ENCODE data around the gene CFAP20. TPM values are rescaled to one million over a fixed set of nuclear protein-coding genes. Genes with fewer than 3 reads are reported as not detected.

Gene CFAP20
- total and polyA plus RNA-seq, 4 donors: 22.1 to 30.6 (median 24.6) TPM

DNA sequence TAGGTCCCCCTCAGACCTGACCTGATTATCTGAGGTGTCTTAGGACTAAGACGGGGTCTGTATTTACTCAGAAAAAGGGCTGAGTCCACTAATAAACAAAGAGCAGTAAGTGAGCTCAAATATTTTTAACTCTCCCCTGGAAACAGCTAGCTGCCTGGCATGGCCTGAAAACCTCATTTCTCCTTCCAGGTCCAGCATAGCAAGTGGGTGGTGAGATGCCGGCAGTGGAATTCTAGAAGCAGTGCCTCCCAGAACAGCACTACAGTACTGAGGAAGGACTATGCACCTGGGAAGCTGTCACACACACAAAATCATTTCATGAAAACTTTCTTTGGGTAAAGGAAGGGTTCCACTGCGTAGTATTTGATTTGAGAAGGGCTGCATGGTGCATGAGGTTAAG, 29.5 kb upstream of the CFAP20 start (continued):
- no peak for TF ChIP-seq CTCF (IDR thresholded peaks at IDR 0.05; ENCODE audit: low read depth, low read length, missing input control)
- TF ChIP-seq YY1 (IDR thresholded peaks at IDR 0.05): no peak

- H3K4me3 ChIP-seq (ENCODE audit: low read depth in 1 of 3, low read length in 3 of 3): no peak overlapping the region
- WGBS: 88% methylated on average over 29 of the region's 29 CpGs
- H3K36me3 ChIP-seq (ENCODE audit: control insufficient read depth in 4 of 4, insufficient read depth in 3 of 4, low read depth in 1 of 4, low read length in 3 of 4): peaks cover 1 to 25% (median 19%) of the 10 kb centered on the region in 4 donors
- H3K9ac ChIP-seq (ENCODE audit: low read depth in 1 of 2, low read length in 2 of 2): no peak overlapping the region
- H3K27ac ChIP-seq (ENCODE audit: low read depth in 1 of 2, low read length in 2 of 2): no peak overlapping the region
- DNase-seq (ENCODE audit: low spot score): no peak
- TF ChIP-seq FOXA1 (IDR thresholded peaks at IDR 0.05): no peak
- no peak for TF ChIP-seq HNF4A (conservative IDR thresholded peaks at IDR 0.05)
- no peak for TF ChIP-seq GABPA (IDR thresholded peaks at IDR 0.05 in 1 of 2, conservative IDR thresholded peaks at IDR 0.05 in 1 of 2)
- no peak for TF ChIP-seq YY1 (IDR thresholded peaks at IDR 0.05)
- no peak for TF ChIP-seq MAX (IDR thresholded peaks at IDR 0.05)
- H3K4me1 ChIP-seq (ENCODE audit: control insufficient read depth in 4 of 4, insufficient read depth in 4 of 4, low read length in 3 of 4): no peaks in the 10 kb centered on the region
- no peaks in the 10 kb centered on the region for H3K27me3 ChIP-seq (ENCODE audit: control insufficient read depth in 4 of 4, insufficient read depth in 4 of 4, low read length in 3 of 4)
- no peaks in the 10 kb centered on the region for H3K9me3 ChIP-seq (ENCODE audit: control insufficient read depth in 4 of 4, low read length in 3 of 4)
These were observed 28.9 kb upstream of the CFAP20 start for GRCh38 chr16:58157951-58158540.

DNA sequence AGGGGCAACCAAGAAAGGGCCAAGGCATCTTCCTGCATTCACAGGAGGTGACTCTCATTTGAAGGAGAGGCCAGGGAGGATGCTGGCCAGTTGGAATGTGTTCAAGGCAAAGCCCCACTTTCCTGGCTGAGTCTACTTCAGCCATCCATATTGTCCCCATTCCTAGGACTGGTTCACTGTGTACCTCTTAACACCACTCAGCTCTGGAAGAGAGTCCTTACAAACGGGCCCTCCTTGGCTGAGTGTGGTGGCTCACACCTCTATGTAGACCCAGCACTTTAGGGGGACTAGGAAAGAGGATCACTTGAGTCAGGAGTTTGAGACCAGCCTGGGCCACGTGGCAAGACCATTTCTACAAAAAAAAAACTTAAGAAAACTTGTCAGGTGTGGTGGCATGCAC, 28.1 kb upstream of the CFAP20 start:
- H3K4me3 ChIP-seq (ENCODE audit: low read depth in 1 of 3, low read length in 3 of 3): no peak overlapping the region
- WGBS: 89% methylated on average over 2 of the region's 2 CpGs
- DNase-seq (ENCODE audit: low spot score): no peak
- H3K27me3 ChIP-seq (ENCODE audit: control insufficient read depth in 4 of 4, insufficient read depth in 4 of 4, low read length in 3 of 4): no peaks in the 10 kb centered on the region
- H3K9me3 ChIP-seq (ENCODE audit: control insufficient read depth in 4 of 4, low read length in 3 of 4): no peaks in the 10 kb centered on the region
- H3K36me3 ChIP-seq (ENCODE audit: control insufficient read depth in 4 of 4, insufficient read depth in 3 of 4, low read depth in 1 of 4, low read length in 3 of 4): peaks cover 0 to 17% (median 13%) of the 10 kb centered on the region in 4 donors
- H3K27ac ChIP-seq (ENCODE audit: low read depth in 1 of 2, low read length in 2 of 2): no peak overlapping the region
- no peaks in the 10 kb centered on the region for H3K4me1 ChIP-seq (ENCODE audit: control insufficient read depth in 4 of 4, insufficient read depth in 4 of 4, low read length in 3 of 4)
- TF ChIP-seq SP1 (IDR thresholded peaks at IDR 0.05) (no peak), JUND (IDR thresholded peaks at IDR 0.05) (no peak), HNF4G (IDR thresholded peaks at IDR 0.05) (no peak), NR2F2 (IDR thresholded peaks at IDR 0.05) (no peak), FOXA1 (IDR thresholded peaks at IDR 0.05) (no peak), HNF4A (conservative IDR thresholded peaks at IDR 0.05) (no peak), EGR1 (IDR thresholded peaks at IDR 0.05; ENCODE audit: low read depth in 2 of 2) (no peak)
- no peak overlapping the region for H3K9ac ChIP-seq (ENCODE audit: low read depth in 1 of 2, low read length in 2 of 2)

DNA sequence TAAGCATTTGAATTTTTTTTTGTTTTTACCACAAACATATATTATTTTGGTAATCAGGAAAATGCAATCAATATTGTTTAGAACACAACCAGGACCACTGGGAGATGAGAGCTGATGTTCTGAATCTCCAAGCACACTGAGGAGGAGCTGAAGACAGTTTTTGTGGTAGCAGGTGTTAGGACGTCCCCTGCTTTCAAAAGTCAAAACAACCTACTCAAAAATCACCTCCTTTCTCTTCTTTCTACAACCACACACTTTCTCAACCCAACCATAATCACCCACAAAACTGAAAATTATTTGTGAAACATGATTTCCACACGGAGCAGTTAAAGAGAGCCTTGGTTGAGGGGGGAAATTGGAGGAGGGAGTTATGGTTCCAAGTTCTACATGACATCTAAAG, 26.7 kb upstream of the CFAP20 start:
- peaks cover 0 to 5% (median 2%) of the 10 kb centered on the region in 4 donors for H3K36me3 ChIP-seq (ENCODE audit: control insufficient read depth in 4 of 4, insufficient read depth in 3 of 4, low read depth in 1 of 4, low read length in 3 of 4)
- H3K4me1 ChIP-seq (ENCODE audit: control insufficient read depth in 4 of 4, insufficient read depth in 4 of 4, low read length in 3 of 4): no peaks in the 10 kb centered on the region
- TF ChIP-seq EGR1 (IDR thresholded peaks at IDR 0.05; ENCODE audit: low read depth in 2 of 2): no peak
- no peak for TF ChIP-seq NR2F2 (IDR thresholded peaks at IDR 0.05)
- TF ChIP-seq YY1 (IDR thresholded peaks at IDR 0.05): no peak
- no peak for TF ChIP-seq SP1 (IDR thresholded peaks at IDR 0.05)
- TF ChIP-seq FOXA1 (IDR thresholded peaks at IDR 0.05): no peak
- TF ChIP-seq TAF1 (conservative IDR thresholded peaks at IDR 0.05): no peak
- no peak for TF ChIP-seq HNF4G (IDR thresholded peaks at IDR 0.05)
- TF ChIP-seq FOXA2 (IDR thresholded peaks at IDR 0.05): no peak
- no peak for TF ChIP-seq GABPA (IDR thresholded peaks at IDR 0.05 in 1 of 2, conservative IDR thresholded peaks at IDR 0.05 in 1 of 2)
- TF ChIP-seq RXRA (IDR thresholded peaks at IDR 0.05): no peak
- no peak for TF ChIP-seq RAD21 (IDR thresholded peaks at IDR 0.05)
- no peak for TF ChIP-seq REST (IDR thresholded peaks at IDR 0.05)
- no peak for TF ChIP-seq HNF4A (conservative IDR thresholded peaks at IDR 0.05)
- TF ChIP-seq ZBTB33 (IDR thresholded peaks at IDR 0.05): no peak
- 63% methylated on average over 2 of the region's 2 CpGs for WGBS
- no peak for DNase-seq (ENCODE audit: low spot score)
- H3K27ac ChIP-seq (ENCODE audit: low read depth in 1 of 2, low read length in 2 of 2): no peak overlapping the region
- H3K4me3 ChIP-seq (ENCODE audit: low read depth in 1 of 3, low read length in 3 of 3): no peak overlapping the region
- no peaks in the 10 kb centered on the region for H3K27me3 ChIP-seq (ENCODE audit: control insufficient read depth in 4 of 4, insufficient read depth in 4 of 4, low read length in 3 of 4)
- no peaks in the 10 kb centered on the region for H3K9me3 ChIP-seq (ENCODE audit: control insufficient read depth in 4 of 4, low read length in 3 of 4)
- no peak overlapping the region for H3K9ac ChIP-seq (ENCODE audit: low read depth in 1 of 2, low read length in 2 of 2)

Data from liver (tissue), 9 donors.